PFSK-1 (cell line): ENCODE measurements around the gene MEN1.
A peak's percentile ranks its signal among the peaks of the same experiment; 100 is the strongest.

ENCODE experiments used
- POLR2AphosphoS5 ChIP-seq: IDR thresholded peaks from 2 replicates; pipeline ENCODE4 v1.6.1; 2012; ENCODE audit warnings: low read depth, mild to moderate bottlenecking, control low read depth, low read length, moderate library complexity
- SIN3A ChIP-seq: IDR thresholded peaks from 2 replicates; pipeline ENCODE4 v1.6.1; 2012; ENCODE audit warnings: mild to moderate bottlenecking, low read length, moderate library complexity, borderline replicate concordance; ENCODE audit not compliant: insufficient read depth
- TAF1 ChIP-seq: IDR thresholded peaks from 2 replicates; pipeline ENCODE4 v1.6.1; 2012; ENCODE audit warnings: low read length, control low read depth, borderline replicate concordance; ENCODE audit not compliant: insufficient read depth

DNA sequence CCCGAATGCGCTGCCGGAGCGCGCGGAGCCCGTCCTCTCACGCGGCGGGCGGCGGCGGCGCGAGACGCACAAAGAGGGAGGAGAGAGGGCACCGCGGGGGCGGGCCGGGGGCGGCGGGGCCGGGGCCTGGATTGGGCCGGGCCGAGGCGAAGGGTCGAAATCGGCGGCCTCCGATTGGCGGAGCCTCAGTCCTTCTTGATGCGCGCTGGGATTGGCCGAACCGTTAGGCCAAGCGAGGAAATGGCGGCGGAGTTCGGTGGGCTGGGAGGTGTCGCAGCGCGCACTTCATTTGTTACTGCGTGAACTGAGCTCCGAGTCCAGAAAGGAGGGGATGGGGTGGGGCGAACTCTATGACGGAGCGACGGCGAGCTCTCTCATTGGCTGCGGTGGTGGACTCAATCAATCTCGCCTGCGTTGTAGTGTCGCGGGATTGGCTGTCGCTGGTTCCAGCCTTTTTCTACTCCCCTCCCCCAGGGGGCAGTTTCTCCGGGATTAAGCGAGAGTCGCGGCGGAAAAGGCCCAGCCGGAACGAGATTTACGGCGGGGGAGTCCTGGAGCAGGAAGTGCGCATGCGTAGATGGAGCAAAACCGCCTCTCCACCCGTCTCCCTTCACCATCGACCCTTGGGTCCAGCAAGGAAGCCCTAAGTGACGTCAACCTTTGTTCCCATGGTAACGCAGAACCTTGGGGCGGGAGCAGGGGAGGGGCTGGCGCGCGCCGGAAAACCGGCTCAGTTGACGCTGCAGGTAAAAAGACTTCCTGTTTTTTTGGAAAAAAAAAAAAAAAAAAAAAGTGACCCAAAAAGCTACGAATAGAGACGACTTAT lies 31.7 kb downstream of the MEN1 start, which contains the start of gene SF1:
- TF ChIP-seq POLR2AphosphoS5 (peak; percentile 78), TAF1 (peak; percentile 94), SIN3A (peak; percentile 57; the same call in 1 of the 2 replicates)
